Subcutaneous preadipocyte (primary cell): ENCODE results near the gene PRR12. TPM values are rescaled to one million over a fixed set of nuclear protein-coding genes. Genes with fewer than 3 reads are reported as not detected.

ENCODE experiments used
- small RNA-seq: library from RNA; depleted of rRNA; stranded (forward); fragments of <200 nt; gene quantifications from one replicate; pipeline ENCODE3, GENCODE V24; 2012
- total RNA-seq: library from RNA; depleted of rRNA; stranded (reverse); fragments of >200 nt; gene quantifications from 2 replicates; pipeline ENCODE4 v1.2.3, GENCODE V29; 2012

PRR12 gene, protein sequence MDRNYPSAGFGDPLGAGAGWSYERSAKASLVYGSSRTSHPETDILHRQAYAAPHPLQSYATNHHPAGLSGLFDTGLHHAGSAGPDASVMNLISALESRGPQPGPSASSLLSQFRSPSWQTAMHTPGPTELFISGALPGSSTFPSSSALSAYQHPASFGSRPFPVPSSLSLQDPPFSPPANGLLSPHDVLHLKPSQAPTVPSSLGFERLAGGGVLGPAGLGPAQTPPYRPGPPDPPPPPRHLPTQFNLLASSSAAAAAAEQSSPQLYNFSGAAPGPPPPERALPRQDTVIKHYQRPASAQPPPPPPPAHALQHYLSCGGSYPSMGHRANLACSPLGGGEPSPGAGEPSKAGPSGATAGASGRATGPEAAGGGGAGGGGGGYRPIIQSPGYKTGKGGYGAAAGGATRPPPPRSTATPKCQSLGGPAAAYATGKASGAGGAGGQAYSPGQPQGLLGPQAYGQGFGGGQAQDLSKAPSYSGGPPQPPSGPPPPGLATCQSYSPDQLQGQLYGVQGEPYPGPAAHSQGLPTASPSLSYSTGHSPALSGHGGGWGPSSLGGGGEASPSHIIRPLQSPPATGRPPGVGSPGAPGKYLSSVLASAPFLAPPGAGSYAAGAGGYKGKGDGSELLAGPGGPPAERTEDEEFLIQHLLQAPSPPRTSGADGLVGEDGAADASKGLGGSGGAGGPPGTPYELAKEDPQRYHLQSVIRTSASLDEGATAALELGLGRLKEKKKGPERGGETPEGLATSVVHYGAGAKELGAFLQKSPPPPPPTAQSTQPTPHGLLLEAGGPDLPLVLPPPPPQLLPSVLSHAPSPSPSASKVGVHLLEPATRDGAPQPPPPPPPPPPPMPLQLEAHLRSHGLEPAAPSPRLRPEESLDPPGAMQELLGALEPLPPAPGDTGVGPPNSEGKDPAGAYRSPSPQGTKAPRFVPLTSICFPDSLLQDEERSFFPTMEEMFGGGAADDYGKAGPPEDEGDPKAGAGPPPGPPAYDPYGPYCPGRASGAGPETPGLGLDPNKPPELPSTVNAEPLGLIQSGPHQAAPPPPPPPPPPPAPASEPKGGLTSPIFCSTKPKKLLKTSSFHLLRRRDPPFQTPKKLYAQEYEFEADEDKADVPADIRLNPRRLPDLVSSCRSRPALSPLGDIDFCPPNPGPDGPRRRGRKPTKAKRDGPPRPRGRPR (N-terminal part only)
- 2.6 and 3.5 TPM in 2 replicates for total RNA-seq

DNA sequence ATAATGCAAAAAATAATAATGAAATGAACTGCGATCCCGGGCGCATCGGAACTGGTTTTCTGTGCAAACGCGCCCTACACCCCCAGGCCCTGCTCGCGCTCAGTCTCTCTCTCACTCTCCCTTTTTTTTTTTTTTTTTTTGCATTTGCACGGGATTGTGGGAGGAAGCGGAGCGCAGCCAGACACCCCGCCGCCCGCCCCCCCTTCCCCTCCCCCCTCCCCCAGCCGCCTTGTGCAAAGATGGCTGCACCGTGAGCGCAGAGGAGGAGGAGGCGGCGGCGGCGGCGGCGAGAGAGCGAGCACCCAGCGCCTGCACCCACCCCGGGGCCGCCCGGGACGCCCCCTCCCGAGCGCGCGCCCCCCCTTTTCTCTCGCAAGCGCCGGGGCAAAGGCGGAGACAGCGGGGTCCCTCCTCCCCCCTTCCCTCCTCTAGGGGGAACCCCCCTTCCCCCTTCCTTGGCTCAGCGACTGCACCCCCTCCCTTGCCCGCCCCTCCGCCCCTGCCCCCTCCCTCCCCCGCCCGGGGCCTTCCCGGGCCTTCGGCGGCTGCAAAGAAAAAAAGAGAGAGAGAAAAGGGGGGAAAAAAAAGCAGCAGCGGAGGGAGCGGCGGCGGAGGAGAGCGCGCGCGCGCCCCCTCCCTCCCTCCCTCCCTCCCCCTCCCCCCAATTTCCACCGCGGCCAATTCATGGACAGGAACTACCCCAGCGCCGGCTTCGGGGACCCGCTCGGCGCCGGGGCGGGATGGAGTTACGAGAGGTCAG, at the start of gene PRR12:
Gene PRR12, plus strand, starts transcription at position 212 of the 760 bp plus-strand sequence. Its CDS starts 473 bp downstream, at position 685.

GRCh38 chr19:49580264-49581006, 10.5 kb upstream of the PRR12 start, which contains the start of gene NOSIP:
Gene NOSIP (minus strand): TSS chr19:49580556. CDS start chr19:49560691, 19,865 bp downstream.

GRCh38 chr19:49581007-49581508, 9.9 kb upstream of the PRR12 start, which contains the start of gene PRRG2:
Gene PRRG2 (plus strand): TSS chr19:49581316. CDS start chr19:49583220, 1,904 bp downstream.

GRCh38 chr19:49640113-49640898, 49.3 kb downstream of the PRR12 start, which contains the start of gene RRAS:
Gene RRAS (minus strand): TSS chr19:49640143. CDS start chr19:49640098, 45 bp downstream.

GRCh38 chr19:49641688-49642491, 50.9 kb downstream of the PRR12 start, which contains the start of gene SCAF1:
Gene SCAF1 (plus strand): TSS chr19:49642209. CDS start chr19:49645027, 2,818 bp downstream.

DNA sequence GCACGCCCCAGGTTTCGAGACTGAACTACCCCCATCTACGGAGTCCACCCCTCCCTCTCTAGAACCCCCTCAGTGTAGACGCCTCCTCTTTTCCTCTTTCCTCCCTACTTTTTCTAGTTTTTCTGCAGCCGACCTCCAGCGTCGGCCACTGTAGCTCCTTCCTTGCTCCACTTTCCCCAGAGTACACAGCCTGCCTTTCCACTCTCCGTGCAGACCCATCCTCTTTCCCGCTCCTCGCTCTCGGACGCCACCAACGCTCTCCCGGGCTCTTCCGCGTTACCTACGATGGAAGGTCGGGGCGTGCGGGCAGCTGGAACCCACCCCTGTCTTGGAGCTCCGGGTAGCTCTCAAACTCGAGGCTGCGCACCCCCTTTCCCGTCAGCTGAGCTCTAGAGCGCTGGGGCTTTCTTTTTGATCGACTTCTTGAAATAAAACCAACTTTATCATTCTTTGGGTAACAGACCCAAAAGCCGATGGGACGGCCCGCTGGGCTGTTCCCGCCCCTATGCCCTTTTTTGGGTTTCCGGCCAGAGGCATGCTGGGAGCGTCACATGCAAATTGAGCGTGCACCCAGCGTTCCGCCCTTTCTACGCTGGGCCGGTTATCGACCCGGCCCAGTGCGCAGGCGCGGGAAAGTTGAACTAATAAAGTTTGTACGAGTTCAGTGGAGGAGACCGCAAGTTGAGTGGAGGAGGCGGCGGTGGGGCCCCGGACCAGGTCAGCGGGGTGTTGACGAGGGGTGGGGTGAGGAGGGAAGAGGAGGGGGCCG, 74.6 kb downstream of the PRR12 start, which contains the start of the genes BCL2L12 and IRF3:
Gene BCL2L12, plus strand, starts transcription at position 583 of the 769 bp plus-strand sequence. CDS start 760 bp downstream, outside the sequence.
Gene IRF3, minus strand, starts transcription at position 507 of the 769 bp plus-strand sequence. CDS start 1,019 bp downstream, outside the sequence.

Small RNA genes within 50 kb of the gene (small RNA-seq; reads per million reads assigned to genes)
- gene RF00019: not detected

Other genes with a start within 250 kb of the PRR12 start
- 5.9 and 16.0 TPM in 2 replicates for gene TEAD2, start 228.8 kb upstream of the PRR12 start, total RNA-seq
- gene DKKL1, start 227.3 kb upstream of the PRR12 start, total RNA-seq: not detected in 2 replicates
- gene KASH5, start 202.9 kb upstream of the PRR12 start, total RNA-seq: not detected in 2 replicates
- gene PTH2, start 167.7 kb upstream of the PRR12 start, total RNA-seq: not detected in 2 replicates
- not detected in 2 replicates for gene GFY, start 165.8 kb upstream of the PRR12 start, total RNA-seq
- 0.20 and 0.37 TPM in 2 replicates for gene SLC17A7, start 149.7 kb upstream of the PRR12 start, total RNA-seq
- 97.6 and 120 TPM in 2 replicates for gene PIH1D1, start 139.4 kb upstream of the PRR12 start, total RNA-seq
- 27.2 and 35.2 TPM in 2 replicates for gene ALDH16A1, start 138.0 kb upstream of the PRR12 start, total RNA-seq
- 4.3 and 7.0 TPM in 2 replicates for gene FLT3LG, start 117.0 kb upstream of the PRR12 start, total RNA-seq
- gene RPL13A, start 103.6 kb upstream of the PRR12 start, total RNA-seq: 2,138 and 3,125 TPM in 2 replicates
- gene RPS11, start 94.7 kb upstream of the PRR12 start, total RNA-seq: 1,170 and 3,867 TPM in 2 replicates
- gene FCGRT, start 78.5 kb upstream of the PRR12 start, total RNA-seq: 19.7 and 36.4 TPM in 2 replicates
- gene RCN3, start 63.2 kb upstream of the PRR12 start, total RNA-seq: 135 and 207 TPM in 2 replicates
- gene NOSIP, start 10.6 kb upstream of the PRR12 start, total RNA-seq: 71.4 and 98.5 TPM in 2 replicates
- gene PRRG2, start 9.9 kb upstream of the PRR12 start, total RNA-seq: 0.37 and 0.39 TPM in 2 replicates
- gene RRAS, start 49.0 kb downstream of the PRR12 start, total RNA-seq: 39.3 and 42.0 TPM in 2 replicates
- gene SCAF1, start 51.0 kb downstream of the PRR12 start, total RNA-seq: 15.4 and 19.9 TPM in 2 replicates
- gene IRF3, start 74.7 kb downstream of the PRR12 start, total RNA-seq: 47.5 and 53.3 TPM in 2 replicates
- gene BCL2L12, start 74.8 kb downstream of the PRR12 start, total RNA-seq: 5.9 and 9.4 TPM in 2 replicates
- 341 and 403 TPM in 2 replicates for gene PRMT1, start 86.1 kb downstream of the PRR12 start, total RNA-seq
- gene ADM5, start 98.4 kb downstream of the PRR12 start, total RNA-seq: 0.73 and 1.2 TPM in 2 replicates
- gene CPT1C, start 99.9 kb downstream of the PRR12 start, total RNA-seq: 16.0 and 22.0 TPM in 2 replicates
- 0.59 and 1.5 TPM in 2 replicates for gene TSKS, start 172.1 kb downstream of the PRR12 start, total RNA-seq
- gene AP2A1, start 175.8 kb downstream of the PRR12 start, total RNA-seq: 131 and 140 TPM in 2 replicates
- gene FUZ, start 222.1 kb downstream of the PRR12 start, total RNA-seq: 16.4 and 23.1 TPM in 2 replicates
- 14.9 and 16.2 TPM in 2 replicates for gene MED25, start 227.1 kb downstream of the PRR12 start, total RNA-seq